GM21515 (cell line): ENCODE data around the gene BTRC.

Experiments used
- ATAC-seq: cut with Tn5 transposase; IDR thresholded peaks from one replicate; pipeline ENCODE4 v1.9.1; 2021; ENCODE audit not compliant: unreplicated experiment

BTRC gene

DNA sequence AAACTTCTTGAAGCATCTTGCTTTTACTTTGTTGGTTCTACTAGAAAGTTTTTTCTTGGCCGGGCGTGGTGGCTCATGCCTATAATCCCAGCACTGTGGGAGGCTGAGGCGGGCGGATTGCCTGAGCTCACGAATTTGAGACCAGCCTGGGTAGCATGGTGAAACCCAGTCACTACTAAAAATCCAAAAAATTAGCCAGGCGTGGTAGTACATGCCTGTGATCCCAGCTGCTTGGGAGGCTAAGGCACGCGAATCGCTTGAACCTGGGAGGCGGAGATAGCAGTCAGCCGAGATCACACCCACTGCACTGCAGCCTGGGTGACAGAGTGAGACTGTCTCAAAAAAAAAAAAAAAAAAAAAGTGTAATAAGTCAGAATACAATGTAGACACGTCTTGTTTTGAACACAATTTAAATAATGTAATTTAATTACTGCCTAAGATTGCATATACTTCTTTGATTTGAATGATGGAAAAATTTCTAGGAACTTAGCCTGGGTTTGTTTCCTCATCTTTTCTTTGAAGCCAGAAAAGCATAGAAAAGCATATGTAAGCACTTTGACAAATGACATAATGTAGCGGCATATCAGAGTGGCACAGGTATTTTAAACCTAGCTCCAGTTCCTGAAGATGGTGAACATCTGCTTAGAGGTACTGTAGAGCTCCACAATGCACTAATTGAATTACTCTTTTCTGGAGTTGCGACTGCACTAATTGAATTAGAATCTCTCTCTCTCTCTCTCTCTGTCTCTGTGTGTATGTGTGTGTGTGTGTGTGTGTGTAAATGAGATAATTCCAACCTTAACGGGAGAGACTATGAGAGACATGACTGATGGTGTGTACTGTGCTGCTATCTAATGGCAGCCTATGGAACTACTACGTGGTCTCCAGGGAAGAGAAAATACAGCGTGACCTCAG, 87.8 kb downstream of the BTRC start:
- ATAC-seq = no peak

DNA sequence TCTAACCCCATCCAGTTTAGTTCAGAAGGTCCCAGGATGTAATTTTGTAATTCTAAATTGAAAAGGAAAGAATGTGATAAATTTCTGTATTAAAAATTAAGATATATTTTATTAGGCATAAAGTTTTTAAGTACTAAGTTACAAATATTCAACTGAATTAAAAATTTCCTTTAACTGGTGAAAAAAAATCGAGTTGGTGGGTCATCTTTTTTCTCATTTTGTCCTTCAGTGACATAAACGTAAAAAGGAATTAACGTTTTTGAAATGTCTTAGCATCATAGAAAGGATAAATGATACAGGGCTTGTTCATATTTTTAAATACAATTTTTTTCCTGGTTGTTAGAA, 88.5 kb downstream of the BTRC start:
- ATAC-seq = no peak

DNA sequence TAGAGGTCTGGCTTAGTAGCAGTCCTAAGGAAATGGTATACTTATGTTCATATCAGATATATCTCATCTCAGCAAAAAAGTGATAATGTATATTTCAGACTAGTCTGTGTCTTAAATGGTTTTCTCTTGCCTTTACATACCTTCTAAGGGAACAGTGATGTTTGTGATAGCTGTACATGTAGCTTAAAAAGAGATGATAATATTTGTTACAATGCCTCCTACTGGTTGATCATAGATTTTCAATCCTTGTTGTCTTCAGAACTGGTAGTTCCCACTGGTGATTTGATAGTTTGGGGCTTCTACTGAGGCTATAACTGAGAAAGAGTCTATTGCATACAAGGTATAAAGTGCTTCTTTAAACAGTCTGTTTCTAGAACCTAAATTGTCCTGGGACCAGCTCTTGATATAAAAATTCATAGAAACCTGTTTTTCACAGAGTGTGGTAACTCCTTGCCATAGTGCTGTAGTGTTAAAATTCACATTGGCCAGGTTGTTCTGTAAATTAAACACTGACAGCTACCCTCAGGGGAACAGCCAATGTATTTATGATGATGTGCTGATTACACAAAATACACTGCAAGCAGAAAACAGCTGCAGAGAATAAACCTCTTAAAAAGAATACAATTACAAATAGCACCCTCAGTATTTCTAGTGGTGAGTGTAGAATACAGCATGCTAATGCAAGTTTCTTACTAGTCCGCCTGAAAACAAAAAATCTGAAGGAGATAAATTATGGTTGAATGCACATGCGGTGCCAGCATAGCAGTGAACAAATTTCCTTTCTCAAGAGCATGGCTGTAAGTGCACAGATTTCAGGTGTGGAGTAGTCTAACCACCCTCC, 90.3 kb downstream of the BTRC start:
- ATAC-seq = no peak

GRCh38 chr10:101446071-101446470, 92.1 kb downstream of the BTRC start:
- ATAC-seq = no peak

DNA sequence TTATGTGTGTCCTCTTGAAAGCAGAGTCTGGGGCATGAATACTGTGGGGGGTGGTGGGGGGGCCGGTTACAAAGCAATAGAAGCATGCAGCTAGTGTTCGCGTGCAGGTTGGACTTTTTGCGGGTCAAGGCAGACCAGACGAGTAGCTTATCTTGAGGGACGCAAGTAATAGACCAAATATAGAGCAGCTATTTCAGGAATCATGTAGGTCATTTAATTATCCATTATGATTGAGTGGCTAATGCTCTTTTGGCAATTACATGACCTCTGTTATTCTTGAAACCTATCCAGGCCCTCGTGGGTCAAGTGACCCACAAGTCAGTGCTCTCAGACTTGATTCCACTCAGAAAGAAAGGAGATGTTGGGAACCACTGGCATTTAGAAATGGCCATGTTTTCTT, 93.0 kb downstream of the BTRC start:
- ATAC-seq = no peak

DNA sequence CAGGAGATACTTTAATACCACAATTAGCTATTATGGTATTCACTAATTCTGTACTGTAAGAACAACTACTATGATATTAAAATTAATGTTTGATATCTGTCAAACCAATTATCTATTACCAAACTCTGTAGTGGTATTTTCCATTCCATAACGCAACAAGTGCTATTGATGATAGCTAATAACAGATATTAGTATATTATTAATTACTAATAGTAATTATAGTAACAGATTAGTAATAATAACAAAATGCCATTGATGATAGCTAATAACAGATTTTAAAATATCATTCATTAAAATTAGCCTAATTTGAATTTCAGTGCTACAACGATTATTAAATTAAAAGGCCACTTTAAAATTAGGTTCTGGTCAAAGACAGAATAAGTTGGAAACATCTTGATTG, 93.5 kb downstream of the BTRC start:
- no peak for ATAC-seq

- no peak for ATAC-seq
These were observed 96.5 kb downstream of the BTRC start for GRCh38 chr10:101450277-101451080.

- ATAC-seq = no peak
These were observed 97.3 kb downstream of the BTRC start for GRCh38 chr10:101451261-101451660.

DNA sequence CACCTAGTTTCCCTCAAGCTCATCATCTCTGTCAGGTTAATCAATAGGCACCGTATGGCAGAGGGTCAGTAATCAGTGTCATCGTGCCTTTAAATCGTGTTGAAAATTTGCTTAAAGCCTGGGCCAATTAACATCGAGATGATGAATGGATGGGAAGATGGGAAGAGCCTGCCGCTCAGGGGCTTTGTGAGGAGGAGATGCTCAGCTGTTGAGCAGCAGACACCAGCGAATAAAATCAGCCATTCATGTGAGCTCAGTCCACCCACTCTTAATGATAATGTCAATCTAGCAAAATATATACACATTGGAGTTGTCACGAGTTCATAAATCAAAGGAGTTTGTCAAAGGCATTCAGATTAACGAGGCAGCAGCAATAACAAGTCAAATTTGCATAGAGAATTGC, 97.7 kb downstream of the BTRC start:
- ATAC-seq = no peak

- ATAC-seq = no peak
These were observed 98.2 kb downstream of the BTRC start for GRCh38 chr10:101452176-101452575.

DNA sequence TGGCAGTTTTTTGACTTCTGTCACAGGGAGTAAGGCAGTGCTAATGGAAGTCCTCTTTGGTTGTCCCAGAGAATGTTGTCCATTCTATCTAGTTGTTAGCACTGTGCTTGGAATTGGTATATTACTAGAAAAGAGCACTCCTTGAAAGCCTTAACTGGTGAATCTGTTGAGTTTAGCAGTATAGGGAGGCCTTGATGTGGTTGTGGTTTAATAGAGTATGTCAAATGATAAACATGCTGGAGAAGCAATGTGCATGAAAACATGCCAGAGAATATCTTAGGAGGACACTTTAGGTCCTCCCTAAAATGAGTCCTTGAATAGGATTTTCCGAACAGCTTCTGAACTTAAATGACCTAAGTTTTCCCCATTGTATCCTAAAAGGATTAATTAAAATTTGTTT, 98.6 kb downstream of the BTRC start:
- no peak for ATAC-seq

GRCh38 chr10:101453318-101453717, 99.4 kb downstream of the BTRC start:
- ATAC-seq = no peak

DNA sequence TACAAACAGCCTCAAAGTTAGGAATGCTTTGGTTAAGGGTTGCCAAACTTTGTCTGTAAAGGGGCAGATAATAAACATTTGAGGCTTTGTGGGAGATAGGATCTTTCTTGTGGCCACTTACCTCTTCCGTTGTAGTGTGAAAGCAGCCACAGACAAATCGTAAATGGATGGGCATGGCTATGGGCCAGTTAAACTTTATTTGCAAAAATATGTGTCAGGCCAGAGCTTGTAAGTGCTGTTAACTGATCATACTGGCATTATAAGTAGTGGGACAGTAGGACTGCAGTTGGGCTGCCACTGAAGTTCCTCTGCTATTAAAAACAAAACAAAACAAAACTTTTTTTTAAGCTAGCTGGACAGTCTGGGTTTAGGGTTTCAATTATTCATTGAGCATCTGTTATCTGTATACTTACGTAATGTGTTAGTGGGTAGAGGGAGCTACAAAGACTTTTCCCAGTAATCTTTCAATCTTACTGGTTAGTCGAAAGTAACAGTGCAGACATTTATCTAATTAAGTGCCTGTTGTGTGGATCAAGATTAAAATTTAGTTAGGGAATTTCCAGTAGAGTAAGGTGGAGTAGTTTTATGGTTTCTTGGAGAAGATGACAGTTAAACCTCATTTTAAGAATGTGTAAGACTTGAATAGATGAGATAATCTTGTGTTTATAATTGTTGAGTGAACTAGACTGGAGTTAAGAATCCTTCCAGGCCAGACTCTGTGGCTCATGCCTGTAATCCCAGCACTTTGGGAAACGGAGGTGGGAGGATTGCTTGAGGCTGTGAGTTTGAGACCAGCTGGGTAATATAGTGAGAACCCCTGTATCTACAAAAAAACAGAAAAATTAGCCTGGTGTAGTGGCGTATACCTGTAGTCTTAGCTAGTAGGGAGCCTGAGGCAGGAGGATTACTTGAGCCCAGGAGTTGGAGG, 100.1 kb downstream of the BTRC start:
- no peak for ATAC-seq

DNA sequence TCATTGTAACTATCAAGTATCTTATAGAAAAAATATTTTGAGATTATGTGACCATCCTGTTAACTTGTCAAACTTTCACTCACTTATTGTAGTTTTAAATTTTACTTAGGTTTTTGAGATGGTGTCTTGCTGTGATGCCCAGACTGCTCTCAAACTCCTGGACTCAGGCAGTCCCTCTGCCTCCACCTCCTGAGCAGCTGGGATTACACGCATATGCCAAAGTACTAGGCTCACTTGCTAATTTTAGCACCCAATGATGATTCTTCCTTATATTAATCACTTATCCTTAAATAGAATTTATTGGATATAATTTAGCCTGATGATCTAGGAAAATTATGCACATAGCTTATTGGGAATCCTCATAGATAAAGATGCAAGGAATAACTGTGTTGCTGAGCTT, 104.9 kb downstream of the BTRC start:
- ATAC-seq = no peak

- ATAC-seq = no peak
These were observed 110.1 kb downstream of the BTRC start for GRCh38 chr10:101464082-101464481.

DNA sequence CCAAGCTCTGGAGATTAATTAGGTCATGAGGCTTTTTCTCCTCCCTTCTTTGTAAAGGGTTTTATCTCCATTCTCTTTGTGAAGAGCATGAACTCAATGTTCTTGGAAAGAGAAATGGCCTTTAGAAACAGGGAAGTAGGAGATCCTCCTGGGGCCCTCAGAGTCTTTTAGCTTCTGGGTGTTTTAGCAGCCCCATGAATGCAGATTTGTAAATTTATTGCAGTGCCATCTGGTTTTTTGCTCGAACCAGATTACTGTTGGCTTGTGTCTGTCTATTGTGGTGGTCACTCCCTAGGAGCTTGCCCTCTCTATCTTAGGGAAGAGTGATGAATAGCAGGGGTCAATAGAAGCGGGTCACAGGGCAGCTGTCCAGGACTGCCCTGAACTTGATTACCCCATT, 110.6 kb downstream of the BTRC start:
- no peak for ATAC-seq

DNA sequence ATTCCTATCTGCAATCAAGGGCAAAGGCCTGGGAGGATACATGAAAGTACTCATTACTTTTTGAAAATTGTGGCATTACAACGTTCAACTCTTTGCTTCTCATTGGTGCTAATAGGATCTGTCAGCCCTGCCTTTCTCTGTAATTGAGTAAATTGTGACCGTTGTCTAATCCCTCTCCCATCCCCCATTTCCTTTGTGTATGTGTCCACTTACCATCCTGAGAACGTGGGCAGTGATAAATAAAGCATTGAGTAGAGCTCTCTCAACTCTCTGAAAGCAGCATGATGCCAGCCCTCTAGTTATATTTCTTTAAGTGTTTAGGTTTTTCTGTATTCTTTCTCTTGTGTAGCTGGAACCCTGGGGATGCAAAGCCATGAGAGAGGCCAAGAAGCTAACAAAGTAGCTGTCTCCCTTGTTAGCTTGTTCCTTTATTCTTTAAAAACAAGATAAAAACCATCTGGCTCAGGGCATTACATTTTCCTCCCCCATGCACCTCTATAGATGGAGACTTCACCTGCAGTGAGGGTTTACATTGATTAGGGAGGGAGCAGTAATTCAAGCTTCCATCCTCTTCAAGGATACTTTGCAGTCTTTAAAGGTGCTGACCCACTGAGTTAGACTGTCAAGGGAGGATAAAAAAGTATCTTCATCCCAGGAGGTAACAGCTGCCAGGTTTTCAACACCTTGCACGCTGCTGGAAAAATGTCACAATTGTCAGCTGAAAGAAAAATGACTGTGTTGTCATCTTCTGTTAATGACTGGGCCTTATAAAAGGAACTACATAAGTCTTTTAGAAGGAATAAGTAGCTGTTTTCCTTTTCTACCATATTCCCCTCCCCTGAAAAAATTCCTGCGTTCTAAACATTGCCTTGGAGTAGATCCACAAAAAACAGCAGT, 112.3 kb downstream of the BTRC start:
- no peak for ATAC-seq

GRCh38 chr10:101467286-101467770, 113.4 kb downstream of the BTRC start:
- no peak for ATAC-seq

DNA sequence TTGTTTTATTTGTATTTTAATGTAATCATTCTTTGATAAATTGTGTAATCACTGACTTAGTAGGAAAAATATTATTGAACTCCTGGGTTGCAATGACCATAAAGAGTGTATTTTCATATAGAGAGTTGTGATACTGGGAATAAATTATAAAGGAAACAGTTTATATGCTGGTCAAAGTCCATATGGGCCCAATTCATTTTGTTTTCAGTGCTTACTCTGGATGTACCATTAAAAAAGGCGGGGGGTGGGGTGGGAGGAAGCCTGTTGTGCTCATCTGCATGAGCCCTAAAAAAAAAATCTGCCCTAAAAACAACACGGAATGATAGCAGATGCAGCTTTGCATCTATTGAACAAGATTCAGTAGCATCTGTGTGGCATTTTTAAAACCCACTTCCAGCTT, 114.2 kb downstream of the BTRC start:
- ATAC-seq = no peak
